ENCODE data around the gene YBX3.

Gene YBX3

GRCh38 chr12:10736463-10736862, 13.3 kb upstream of the YBX3 start:
- Histone ChIP-seq H3K27ac (ENCODE audit: low read length) (no peak overlapping the region), H2AFZ (ENCODE audit: low read depth, low read length) (no peak overlapping the region), H3K27me3 (ENCODE audit: low read depth, low read length) (peaks cover 4% of the 10 kb centered on the region; the same call in 1 of the 2 replicates), H3K4me3 (ENCODE audit: low read length) (no peak overlapping the region), H3K9ac (ENCODE audit: low read length) (no peak overlapping the region), H3K4me1 (ENCODE audit: low read length) (peaks cover 19% of the 10 kb centered on the region), H4K20me1 (ENCODE audit: insufficient read depth, low read length) (no peaks in the 10 kb centered on the region), H3K9me3 (ENCODE audit: insufficient read depth, low read length) (no peaks in the 10 kb centered on the region), H3K79me2 (ENCODE audit: low read length) (no peaks in the 10 kb centered on the region), H3K36me3 (replicated peaks; ENCODE audit: low read depth, low read length) (no peaks in the 10 kb centered on the region), H3K4me2 (ENCODE audit: low read length) (no peak overlapping the region)
- TF ChIP-seq EZH2phosphoT487 (IDR thresholded peaks at IDR 0.05; ENCODE audit: low read depth) (no peak), CTCF (IDR thresholded peaks at IDR 0.05; ENCODE audit: low read depth, low read length) (no peak)

- no peak for TF ChIP-seq CTCF (IDR thresholded peaks at IDR 0.05; ENCODE audit: low read depth, low read length)
- TF ChIP-seq EZH2phosphoT487 (IDR thresholded peaks at IDR 0.05; ENCODE audit: low read depth) = no peak
Measured at GRCh38 chr12:10735428-10735827, 12.3 kb upstream of the YBX3 start.

GRCh38 chr12:10732549-10732948, 9.4 kb upstream of the YBX3 start:
- TF ChIP-seq EZH2phosphoT487 (IDR thresholded peaks at IDR 0.05; ENCODE audit: low read depth) (no peak), CTCF (IDR thresholded peaks at IDR 0.05; ENCODE audit: low read depth, low read length) (no peak)
- Histone ChIP-seq H4K20me1 (ENCODE audit: insufficient read depth, low read length) (no peaks in the 10 kb centered on the region), H3K9ac (ENCODE audit: low read length) (no peak overlapping the region), H3K4me1 (ENCODE audit: low read length) (no peaks in the 10 kb centered on the region), H3K79me2 (ENCODE audit: low read length) (no peaks in the 10 kb centered on the region), H3K27ac (ENCODE audit: low read length) (no peak overlapping the region), H3K27me3 (ENCODE audit: low read depth, low read length) (peaks cover 4% of the 10 kb centered on the region; the same call in 1 of the 2 replicates), H3K4me3 (ENCODE audit: low read length) (no peak overlapping the region), H3K9me3 (ENCODE audit: insufficient read depth, low read length) (no peaks in the 10 kb centered on the region), H2AFZ (ENCODE audit: low read depth, low read length) (no peak overlapping the region), H3K4me2 (ENCODE audit: low read length) (no peak overlapping the region), H3K36me3 (replicated peaks; ENCODE audit: low read depth, low read length) (no peaks in the 10 kb centered on the region)

More at GRCh38 chr12:10735428-10735827, 12.3 kb upstream of the YBX3 start:
- Histone ChIP-seq H4K20me1 (ENCODE audit: insufficient read depth, low read length) (no peaks in the 10 kb centered on the region), H3K4me1 (ENCODE audit: low read length) (peaks cover 9% of the 10 kb centered on the region), H3K36me3 (replicated peaks; ENCODE audit: low read depth, low read length) (no peaks in the 10 kb centered on the region), H3K27me3 (ENCODE audit: low read depth, low read length) (peaks cover 4% of the 10 kb centered on the region; the same call in 1 of the 2 replicates), H3K9me3 (ENCODE audit: insufficient read depth, low read length) (no peaks in the 10 kb centered on the region), H3K4me3 (ENCODE audit: low read length) (no peak overlapping the region), H2AFZ (ENCODE audit: low read depth, low read length) (no peak overlapping the region), H3K79me2 (ENCODE audit: low read length) (no peaks in the 10 kb centered on the region), H3K4me2 (ENCODE audit: low read length) (no peak overlapping the region), H3K27ac (ENCODE audit: low read length) (no peak overlapping the region), H3K9ac (ENCODE audit: low read length) (no peak overlapping the region)

GRCh38 chr12:10732066-10732465, 8.9 kb upstream of the YBX3 start:
- Histone ChIP-seq H3K4me1 (ENCODE audit: low read length) (no peaks in the 10 kb centered on the region), H3K36me3 (replicated peaks; ENCODE audit: low read depth, low read length) (no peaks in the 10 kb centered on the region), H3K27ac (ENCODE audit: low read length) (no peak overlapping the region), H3K4me2 (ENCODE audit: low read length) (no peak overlapping the region), H2AFZ (ENCODE audit: low read depth, low read length) (no peak overlapping the region), H3K4me3 (ENCODE audit: low read length) (no peak overlapping the region), H3K9ac (ENCODE audit: low read length) (no peak overlapping the region), H3K79me2 (ENCODE audit: low read length) (no peaks in the 10 kb centered on the region), H3K9me3 (ENCODE audit: insufficient read depth, low read length) (no peaks in the 10 kb centered on the region), H4K20me1 (ENCODE audit: insufficient read depth, low read length) (no peaks in the 10 kb centered on the region), H3K27me3 (ENCODE audit: low read depth, low read length) (peaks cover 4% of the 10 kb centered on the region; the same call in 1 of the 2 replicates)
- TF ChIP-seq CTCF (IDR thresholded peaks at IDR 0.05; ENCODE audit: low read depth, low read length) (no peak), EZH2phosphoT487 (IDR thresholded peaks at IDR 0.05; ENCODE audit: low read depth) (no peak)

Measured in OCI-LY3 (cell line).